MM.1S (cell line): Measurements from ENCODE around the gene BIRC5.
"Not testable (repeated sequence)": the region's sequence is repeated elsewhere in the genome, so short reads cannot be mapped to it uniquely, and the experiment has no call there.

ENCODE experiments used
- DNase-seq: peaks from one replicate; pipeline ENCODE4 v3.0.0-alpha.2; 2015
- H2AFZ ChIP-seq: fragments of 300-600 bp; sonication (generic); 2 replicates; pipeline ENCODE4 v1.6.0; 2016; ENCODE audit warnings: antibody characterized with exemption, low read length
- H3F3A ChIP-seq: fragments of 300-600 bp; sonication (generic); 2 replicates; pipeline ENCODE4 v1.6.1; 2016; ENCODE audit warnings: mild to moderate bottlenecking, antibody characterized with exemption, low read length, moderate library complexity, mixed read lengths; ENCODE audit not compliant: insufficient read depth
- H3K27ac ChIP-seq: fragments of 300-600 bp; sonication (generic); 2 replicates; pipeline ENCODE4 v1.5.1; 2016; ENCODE audit warnings: mild to moderate bottlenecking, low read length
- H3K27me3 ChIP-seq: fragments of 300-600 bp; sonication (generic); replicated peaks from 2 replicates; pipeline ENCODE4 v1.6.0; 2016; ENCODE audit warnings: low read length; ENCODE audit not compliant: insufficient read depth
- H3K36me3 ChIP-seq: fragments of 300-600 bp; sonication (generic); replicated peaks from 2 replicates; pipeline ENCODE4 v1.6.1; 2016; ENCODE audit warnings: mild to moderate bottlenecking, low read length, mixed read lengths; ENCODE audit not compliant: insufficient read depth
- H3K4me1 ChIP-seq: fragments of 300-600 bp; sonication (generic); 2 replicates; pipeline ENCODE4 v1.6.1; 2016; ENCODE audit warnings: low read length, mixed read lengths
- H3K4me2 ChIP-seq: fragments of 300-600 bp; sonication (generic); 2 replicates; pipeline ENCODE4 v1.6.0; 2016; ENCODE audit warnings: low read depth, low read length
- H3K4me3 ChIP-seq: fragments of 300-600 bp; sonication (generic); 2 replicates; pipeline ENCODE4 v1.5.1; 2016; ENCODE audit warnings: low read length, mixed read lengths
- H3K79me2 ChIP-seq: fragments of 300-600 bp; sonication (generic); 2 replicates; pipeline ENCODE4 v1.6.1; 2016; ENCODE audit warnings: mixed run types, low read length, mixed read lengths
- H3K9ac ChIP-seq: fragments of 300-600 bp; sonication (generic); 2 replicates; pipeline ENCODE4 v1.6.1; 2016; ENCODE audit warnings: low read length, mixed read lengths
- H3K9me2 ChIP-seq: fragments of 300-600 bp; sonication (generic); replicated peaks from 2 replicates; pipeline ENCODE4 v1.6.1; 2016; ENCODE audit warnings: mild to moderate bottlenecking, low read length, mixed read lengths; ENCODE audit not compliant: insufficient read depth
- H3K9me3 ChIP-seq: fragments of 300-600 bp; sonication (generic); replicated peaks from 2 replicates; pipeline ENCODE4 v1.6.1; 2016; ENCODE audit warnings: mild to moderate bottlenecking, low read length, mixed read lengths; ENCODE audit not compliant: insufficient read depth
- H4K20me1 ChIP-seq: fragments of 300-600 bp; sonication (generic); 2 replicates; pipeline ENCODE4 v1.6.1; 2016; ENCODE audit warnings: mild to moderate bottlenecking, low read length, moderate library complexity, mixed read lengths; ENCODE audit not compliant: insufficient read depth
- EZH2 ChIP-seq: fragments of 300-600 bp; sonication (generic); optimal IDR thresholded peaks from 2 replicates; pipeline ENCODE3; 2017; ENCODE audit warnings: low read depth, mild to moderate bottlenecking, antibody characterized with exemption, low read length, mixed read lengths
- EZH2phosphoT487 ChIP-seq: fragments of 300-600 bp; sonication (generic); IDR thresholded peaks from 2 replicates; pipeline ENCODE4 v1.6.1; 2018; ENCODE audit warnings: antibody characterized with exemption, low read length
- TF ChIP-seq, protein P1 (sequence below): fragments of 300-600 bp; sonication (generic); IDR thresholded peaks from 2 replicates; pipeline ENCODE4 v1.5.1; 2016; ENCODE audit warnings: antibody characterized with exemption, low read length, mixed read lengths

The BIRC5 gene

DNA sequence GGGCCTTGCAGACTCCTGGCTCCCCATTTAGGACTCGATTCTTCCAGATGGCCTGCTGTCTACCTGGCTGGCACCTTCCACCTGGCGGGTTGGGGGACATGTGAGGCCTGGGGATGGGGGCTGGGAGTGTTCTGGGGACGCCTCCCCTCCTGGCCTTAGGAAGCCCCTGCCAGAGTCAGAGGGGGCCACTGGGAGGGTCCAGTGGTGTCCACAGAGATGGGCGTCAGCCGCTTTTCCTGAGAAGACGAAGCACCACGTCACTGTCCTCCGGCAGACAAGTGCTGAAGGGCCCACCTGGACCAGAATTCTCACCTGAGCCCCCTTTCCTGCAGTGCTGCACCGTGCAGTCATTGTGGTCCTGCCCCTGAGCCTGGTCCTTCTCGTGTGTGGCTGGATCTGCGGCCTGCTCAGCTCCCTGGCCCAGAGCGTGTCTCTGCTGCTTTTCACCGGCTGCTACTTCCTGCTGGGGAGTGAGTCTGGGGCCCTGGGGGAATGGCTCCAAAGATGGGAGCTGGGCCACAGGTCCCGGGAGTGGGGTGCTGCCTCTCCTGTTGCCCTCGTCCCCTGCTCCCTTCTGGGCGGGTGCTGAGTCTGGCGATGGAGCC lies 20.3 kb downstream of the BIRC5 start:
- TF ChIP-seq EZH2 (no peak), EZH2phosphoT487 (no peak)
- TF ChIP-seq, protein P1, sequence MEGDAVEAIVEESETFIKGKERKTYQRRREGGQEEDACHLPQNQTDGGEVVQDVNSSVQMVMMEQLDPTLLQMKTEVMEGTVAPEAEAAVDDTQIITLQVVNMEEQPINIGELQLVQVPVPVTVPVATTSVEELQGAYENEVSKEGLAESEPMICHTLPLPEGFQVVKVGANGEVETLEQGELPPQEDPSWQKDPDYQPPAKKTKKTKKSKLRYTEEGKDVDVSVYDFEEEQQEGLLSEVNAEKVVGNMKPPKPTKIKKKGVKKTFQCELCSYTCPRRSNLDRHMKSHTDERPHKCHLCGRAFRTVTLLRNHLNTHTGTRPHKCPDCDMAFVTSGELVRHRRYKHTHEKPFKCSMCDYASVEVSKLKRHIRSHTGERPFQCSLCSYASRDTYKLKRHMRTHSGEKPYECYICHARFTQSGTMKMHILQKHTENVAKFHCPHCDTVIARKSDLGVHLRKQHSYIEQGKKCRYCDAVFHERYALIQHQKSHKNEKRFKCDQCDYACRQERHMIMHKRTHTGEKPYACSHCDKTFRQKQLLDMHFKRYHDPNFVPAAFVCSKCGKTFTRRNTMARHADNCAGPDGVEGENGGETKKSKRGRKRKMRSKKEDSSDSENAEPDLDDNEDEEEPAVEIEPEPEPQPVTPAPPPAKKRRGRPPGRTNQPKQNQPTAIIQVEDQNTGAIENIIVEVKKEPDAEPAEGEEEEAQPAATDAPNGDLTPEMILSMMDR: no peak
- no peak overlapping the region for H3K27ac ChIP-seq
- H2AFZ ChIP-seq: no peak overlapping the region
- H3K79me2 ChIP-seq: no peaks in the 10 kb centered on the region
- no peaks in the 10 kb centered on the region for H3F3A ChIP-seq
- H3K9me2 ChIP-seq: no peaks in the 10 kb centered on the region
- peaks cover 34% of the 10 kb centered on the region for H3K27me3 ChIP-seq
- no peaks in the 10 kb centered on the region for H4K20me1 ChIP-seq
- DNase-seq: no peak
- no peak overlapping the region for H3K4me2 ChIP-seq
- H3K9ac ChIP-seq: no peak overlapping the region
- H3K4me1 ChIP-seq: no peaks in the 10 kb centered on the region
- H3K4me3 ChIP-seq: no peak overlapping the region
- no peaks in the 10 kb centered on the region for H3K36me3 ChIP-seq
- no peaks in the 10 kb centered on the region for H3K9me3 ChIP-seq

DNA sequence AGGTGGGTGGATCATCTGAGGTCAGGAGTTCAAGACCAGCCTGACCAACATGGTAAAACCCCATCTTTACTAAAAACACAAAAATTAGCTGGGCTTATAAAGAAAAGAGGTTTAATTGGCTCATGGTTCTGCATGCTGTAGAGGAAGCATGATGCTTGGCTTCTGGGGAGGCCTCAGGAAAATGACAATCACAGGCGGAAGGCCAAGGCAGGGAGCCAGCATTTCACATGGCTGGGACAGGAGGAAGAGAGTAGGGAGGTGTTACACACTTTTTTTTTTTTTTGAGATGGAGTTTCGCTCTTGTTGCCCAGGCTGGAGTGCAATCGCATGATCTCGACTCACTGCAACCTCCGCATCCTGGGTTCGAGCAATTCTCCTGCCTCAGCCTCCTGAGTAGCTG lies 21.0 kb downstream of the BIRC5 start:
- H3K36me3 ChIP-seq, H3K9me3 ChIP-seq, H4K20me1 ChIP-seq, H3K79me2 ChIP-seq, H3F3A ChIP-seq, H3K4me3 ChIP-seq, H3K9ac ChIP-seq, H3K4me1 ChIP-seq, H3K9me2 ChIP-seq, H2AFZ ChIP-seq, H3K27ac ChIP-seq, H3K4me2 ChIP-seq, DNase-seq: not testable (repeated sequence)
- peaks cover 32% of the 10 kb centered on the region for H3K27me3 ChIP-seq

DNA sequence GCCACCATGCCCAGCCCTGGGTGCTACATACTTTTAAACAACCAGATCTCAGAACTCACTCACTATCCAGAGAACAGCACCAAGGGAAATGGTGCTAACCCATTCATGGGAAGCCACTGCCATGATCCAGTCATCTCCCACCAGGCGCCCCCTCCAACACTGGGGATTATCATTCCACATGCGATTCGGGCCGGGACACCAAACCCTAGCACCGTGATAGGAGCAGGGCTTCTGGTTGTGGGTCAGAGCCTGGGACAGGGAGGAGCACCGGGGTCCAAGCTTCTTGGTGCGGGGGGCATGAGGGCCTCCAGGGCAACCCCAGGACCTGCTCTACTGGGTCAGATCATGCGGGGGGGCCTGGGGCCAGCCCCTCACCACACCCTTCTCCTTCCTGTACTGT lies 21.8 kb downstream of the BIRC5 start:
- Histone ChIP-seq H3K9me2 (no peaks in the 10 kb centered on the region), H2AFZ (no peak overlapping the region), H3K4me3 (no peak overlapping the region), H3K27ac (no peak overlapping the region), H3K9ac (no peak overlapping the region), H3K4me2 (no peak overlapping the region), H3K79me2 (no peaks in the 10 kb centered on the region), H3K4me1 (no peaks in the 10 kb centered on the region), H4K20me1 (no peaks in the 10 kb centered on the region), H3K27me3 (peaks cover 23% of the 10 kb centered on the region), H3K36me3 (no peaks in the 10 kb centered on the region), H3K9me3 (no peaks in the 10 kb centered on the region), H3F3A (no peaks in the 10 kb centered on the region)
- TF ChIP-seq, protein P1: no peak
- TF ChIP-seq EZH2: no peak
- TF ChIP-seq EZH2phosphoT487: no peak
- DNase-seq: no peak

DNA sequence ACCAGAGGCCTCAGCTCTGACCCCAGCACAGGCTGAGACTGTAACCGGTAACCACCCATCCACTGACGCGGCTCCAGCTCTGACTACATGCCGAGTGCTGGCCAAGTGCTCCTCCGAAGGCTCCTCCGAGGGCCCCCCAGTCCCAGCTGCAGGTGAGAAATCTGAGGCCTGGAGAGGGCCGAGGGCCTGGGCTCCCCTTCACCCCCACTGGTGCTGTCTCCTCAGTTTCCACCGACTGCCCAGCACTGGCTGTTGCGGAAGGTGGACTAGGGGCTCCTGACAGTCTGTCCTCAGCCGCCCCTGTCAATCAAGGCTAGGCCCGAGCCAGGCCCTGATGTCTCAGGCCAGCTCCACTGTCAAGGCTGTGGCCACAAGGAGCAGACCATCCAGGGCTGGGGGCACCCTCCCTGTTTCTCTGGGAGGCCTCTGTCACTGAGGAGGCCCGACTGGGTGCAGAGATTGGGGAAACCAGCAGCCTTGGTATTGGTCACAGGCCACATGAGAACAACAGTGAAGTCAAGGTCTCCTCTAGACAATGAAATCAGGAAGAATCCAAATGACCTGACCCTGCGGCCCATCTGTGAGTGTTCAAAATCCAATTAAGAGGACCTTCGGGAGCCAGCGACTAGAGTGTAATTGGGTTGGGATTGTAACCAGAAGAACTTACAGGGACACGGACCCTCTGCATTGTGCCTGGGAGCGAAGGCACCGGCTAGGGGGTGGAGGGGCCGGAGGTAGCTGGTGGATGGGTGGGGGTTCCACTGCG lies 22.5 kb downstream of the BIRC5 start:
- Histone ChIP-seq H3K9me3 (no peaks in the 10 kb centered on the region), H2AFZ (no peak overlapping the region), H3K9ac (no peak overlapping the region), H4K20me1 (no peaks in the 10 kb centered on the region), H3K9me2 (no peaks in the 10 kb centered on the region), H3K79me2 (no peaks in the 10 kb centered on the region), H3K27ac (no peak overlapping the region), H3K4me2 (no peak overlapping the region), H3K27me3 (peaks cover 16% of the 10 kb centered on the region), H3F3A (no peaks in the 10 kb centered on the region), H3K4me1 (no peaks in the 10 kb centered on the region), H3K36me3 (no peaks in the 10 kb centered on the region), H3K4me3 (no peak overlapping the region)
- TF ChIP-seq, protein P1: no peak
- no peak for TF ChIP-seq EZH2
- no peak for TF ChIP-seq EZH2phosphoT487
- no peak for DNase-seq
